Heart right ventricle (tissue), 16 donors: ENCODE measurements around the gene BHLHE40. TPM values are rescaled to one million over a fixed set of nuclear protein-coding genes. Genes with fewer than 3 reads are reported as not detected.

Source experiments
- ATAC-seq, 8 donors: fragments of 200-7000 bp; cut with Tn5 transposase; one replicate each; pipeline ENCODE4 v1.9.1; 2020; ENCODE audit warnings: mild to moderate bottlenecking in 8 of 8, moderate library complexity in 8 of 8, moderate number of reproducible peaks in 1 of 8
- DNase-seq, 2 donors: peaks; one replicate each; pipeline ENCODE4 v3.0.0-alpha.2; 2020
- H3K27ac ChIP-seq, 10 donors: fragments of 200-600 bp; sonication (generic) in 2 of 10; one replicate each; pipeline versions ENCODE4 v1.5.0 to v1.8.0; 2020 to 2022; ENCODE audit warnings: mild to moderate bottlenecking in 3 of 10
- H3K27me3 ChIP-seq, 7 donors: fragments of 200-600 bp; one replicate each; pipeline ENCODE4 v1.8.0; 2021 to 2022; ENCODE audit warnings: mild to moderate bottlenecking in 2 of 7
- H3K36me3 ChIP-seq, 9 donors: fragments of 200-600 bp; sonication (generic) in 1 of 9; one replicate each; pipeline versions ENCODE4 v1.5.0 to v1.8.0; 2020 to 2022; ENCODE audit warnings: mild to moderate bottlenecking in 2 of 9
- H3K4me1 ChIP-seq, 9 donors: fragments of 200-600 bp; sonication (generic) in 1 of 9; one replicate each; pipeline versions ENCODE4 v1.5.0 to v1.8.0; 2020 to 2022; ENCODE audit warnings: mild to moderate bottlenecking in 4 of 9
- H3K4me3 ChIP-seq, 10 donors: fragments of 200-600 bp; sonication (generic) in 2 of 10; one replicate each; pipeline versions ENCODE4 v1.5.0 to v1.8.0; 2020 to 2022; ENCODE audit warnings: mild to moderate bottlenecking in 7 of 10, moderate library complexity in 2 of 10
- H3K9me3 ChIP-seq, 11 donors: fragments of 200-600 bp in 10 of 11; sonication (generic) in 2 of 11; one replicate each; pipeline versions ENCODE4 v1.5.0 to v1.8.0; 2013 to 2022; ENCODE audit warnings: mild to moderate bottlenecking in 2 of 11, control low read depth in 1 of 11, moderate library complexity in 1 of 11
- CTCF ChIP-seq, 9 donors: fragments of 200-600 bp; sonication (generic) in 2 of 9; IDR thresholded peaks; one replicate each; pipeline versions ENCODE4 v1.5.0 to v1.8.0; 2021 to 2022; ENCODE audit warnings: antibody characterized with exemption in 9 of 9, mild to moderate bottlenecking in 5 of 9, moderate library complexity in 1 of 9
- whole genome bisulfite sequencing, 2 donors: extraction: QIAGEN DNeasy Blood & Tissue Kit; methylation state at CpG; one replicate each; pipeline ENCODE4 v1.1.7; 2013; ENCODE audit warnings: inconsistent platforms in 1 of 2; 5-methylcytosine and 5-hydroxymethylcytosine counted together
- intact Hi-C, 10 donors: fragments of 100-400 bp; cut with DNase I; formaldehyde crosslinking; loops; one replicate each; pipeline versions ENCODE4 v1.11.1 to v1.14.2; 2022
- polyA plus RNA-seq, 2 donors: library from polyadenylated mRNA; stranded (reverse); fragments of 200-250 nt; gene quantifications; one replicate each; pipeline ENCODE4 v1.2.3, GENCODE V29; 2013
- total RNA-seq, 10 donors: library from RNA; stranded (reverse); fragmentation: NEBNext Ultra II Directional in 3 of 10; extraction: Animal tissue kit (Norgen Biotek cat#: 25700) in 3 of 10; gene quantifications; one replicate each; pipeline versions ENCODE4 v1.2.1 to v1.2.4, GENCODE V29; 2021 to 2023
- donor health status: Arrhythmogenic right ventricular cardiomyopathy.
- donor health status: ischemic (EF 13 %, LVEDD 7.1; RV severe dilation, severe dysfunction).
- donor health status: healthy with polysubstance abuse.
- donor health status: DM: no; HTN: yes; CAD: no.
- donor health status: DM: no; HTN: no; CAD: no.
- donor health status: ischemic (EF 25% LVEDD 6.9; RV normal size, moderate dysfunction).
- donor health status: ischemic (EF 25% LVEDD 5.7; RV mildly dilated, moderate dysfunction).
- donor health status: healthy.
- donor health status: DM: yes; HTN: yes; CAD: no.
- donor health status: Ischemic cardiomyopathy.
- donor health status: ischemic (EF 35%, LVEDD 5.7; RV mildly dilated, moderate dysfunction).
- donor health status: nonischemic (EF 11% LVEDD 7.7; RV severe dilation, severe dysfunction).
- donor health status: DM: yes; HTN: yes; CAD: no.
- donor health status: PGD.
- donor health status: ischemic (EF 29% LVEDD 5.4; RV normal size, mild dysfunction).
- donor health status: nonischemic (EF 23%, LVEDD 6.1; RV moderate dilation, normal function).

The BHLHE40 gene
- total and polyA plus RNA-seq, 12 donors, result 10.0 to 209 (median 49.7) TPM

- 93 to 98% methylated on average over 3 of the region's 3 CpGs for WGBS, 2 donors
- no peak for TF ChIP-seq CTCF (IDR thresholded peaks at IDR 0.05)
- intact Hi-C loops, result loop anchor here in 1 of 10 donors (10.0 kb wide), 1 partner anchor 77 kb away; no protein-coding TSS in a partner anchor
- H3K27me3 ChIP-seq, result no peaks in the 10 kb centered on the region
- ATAC-seq (no peak), DNase-seq (no peak)
- H3K9me3 ChIP-seq, result peaks cover 0 to 10% (median 0%) of the 10 kb centered on the region in 11 donors
- H3K4me1 ChIP-seq, result peaks cover 0 to 14% (median 9%) of the 10 kb centered on the region in 9 donors
- H3K36me3 ChIP-seq, result no peaks in the 10 kb centered on the region
- no peak overlapping the region for H3K27ac ChIP-seq
- H3K4me3 ChIP-seq, result no peak overlapping the region
Measured at GRCh38 chr3:4971838-4972237, 7.4 kb upstream of the BHLHE40 start.

DNA sequence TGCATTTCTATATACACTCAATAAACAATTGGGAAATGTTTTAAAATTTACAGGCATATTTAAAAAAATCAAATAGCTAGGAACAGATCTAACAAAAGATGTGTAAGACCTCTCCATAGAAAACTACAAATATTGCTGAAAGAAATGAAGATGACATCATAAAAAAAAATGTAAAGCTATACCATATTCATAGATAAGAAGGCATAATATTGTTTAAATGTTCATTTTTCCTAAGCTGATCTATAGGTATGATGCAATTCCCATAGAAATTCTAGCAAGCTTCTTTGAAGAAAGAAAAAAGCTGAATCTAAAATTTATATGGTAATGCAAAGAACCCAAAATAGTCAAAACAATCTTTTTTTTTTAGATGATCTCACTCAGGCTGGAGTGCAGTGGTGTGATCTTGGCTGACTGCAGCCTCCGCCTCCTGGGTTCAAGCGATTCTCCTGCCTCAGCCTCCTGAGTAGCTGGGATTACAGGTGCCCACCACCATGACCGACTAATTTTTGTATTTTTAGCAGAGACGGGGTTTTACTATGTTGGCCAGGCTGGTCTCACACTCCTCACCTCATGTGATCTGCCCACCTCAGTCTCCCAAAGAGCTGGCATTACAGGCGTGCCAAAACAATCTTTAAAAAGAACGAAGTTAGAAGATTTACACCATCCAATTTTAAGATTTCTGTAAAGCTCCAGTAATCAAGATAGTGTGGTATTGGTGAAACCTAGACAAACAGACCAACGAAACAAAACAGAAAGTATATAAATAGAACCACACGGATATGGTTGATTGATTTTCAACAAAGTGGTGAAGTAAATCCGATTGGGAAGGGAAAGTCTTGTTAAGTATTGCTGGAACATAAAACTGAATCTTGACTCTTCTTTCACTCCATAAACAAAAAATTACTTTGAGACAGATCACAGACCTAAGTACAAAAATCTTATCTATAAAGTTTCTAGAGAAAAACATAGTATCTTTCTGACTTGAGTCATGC, 6.3 kb upstream of the BHLHE40 start:
- no peak for TF ChIP-seq CTCF (IDR thresholded peaks at IDR 0.05)
- no peak for ATAC-seq
- no peaks in the 10 kb centered on the region for H3K27me3 ChIP-seq
- WGBS, 2 donors, result 86 to 88% methylated on average over 9 of the region's 9 CpGs
- peaks cover 0 to 10% (median 0%) of the 10 kb centered on the region in 11 donors for H3K9me3 ChIP-seq
- H3K27ac ChIP-seq, result no peak overlapping the region
- intact Hi-C loops, result loop anchor here in 1 of 10 donors (10.0 kb wide), 1 partner anchor 78 kb away; no protein-coding TSS in a partner anchor
- peaks cover 0 to 23% (median 19%) of the 10 kb centered on the region in 9 donors for H3K4me1 ChIP-seq
- no peak for DNase-seq
- no peaks in the 10 kb centered on the region for H3K36me3 ChIP-seq
- H3K4me3 ChIP-seq, result no peak overlapping the region

- no peak overlapping the region for H3K27ac ChIP-seq
- ATAC-seq (no peak), DNase-seq (no peak)
- WGBS, 2 donors, result 88 to 89% methylated on average over 2 of the region's 2 CpGs
- no peak overlapping the region for H3K4me3 ChIP-seq
- H3K9me3 ChIP-seq, result peaks cover 0 to 7% (median 0%) of the 10 kb centered on the region in 11 donors
- H3K4me1 ChIP-seq, result peaks cover 0 to 27% (median 20%) of the 10 kb centered on the region in 9 donors
- H3K27me3 ChIP-seq, result no peaks in the 10 kb centered on the region
- intact Hi-C loops, result loop anchor here in 1 of 10 donors (10.0 kb wide), 1 partner anchor 79 kb away; no protein-coding TSS in a partner anchor
- TF ChIP-seq CTCF (IDR thresholded peaks at IDR 0.05), result no peak
- no peaks in the 10 kb centered on the region for H3K36me3 ChIP-seq
Measured at GRCh38 chr3:4974154-4974553, 5.1 kb upstream of the BHLHE40 start.

- Histone ChIP-seq H3K4me1 (peaks cover 0 to 27% (median 20%) of the 10 kb centered on the region in 9 donors), H3K36me3 (peaks cover 0 to 7% (median 0%) of the 10 kb centered on the region in 9 donors), H3K27me3 (no peaks in the 10 kb centered on the region), H3K4me3 (peak overlapping the region in 2 of 10 donors; percentile 73 to 94), H3K9me3 (no peaks in the 10 kb centered on the region), H3K27ac (peak overlapping the region; percentile 97 to 100 (median 100))
- peak; percentile 34 for DNase-seq
- ATAC-seq, result no peak
- 78 to 81% methylated on average over 4 of the region's 4 CpGs for WGBS, 2 donors
- intact Hi-C loops, result loop anchor here in 9 of 10 donors (2.0 to 10.0 kb wide), 9 partner anchors 51 to 264 kb away; partner anchors contain the start of gene EDEM1 (in 1 of the 9)
- TF ChIP-seq CTCF (IDR thresholded peaks at IDR 0.05), result peak in 8 of 9 donors; percentile 30 to 70 (median 52)
Measured at GRCh38 chr3:4976109-4976508, 3.1 kb upstream of the BHLHE40 start.
